Muscle layer of duodenum (tissue), 2 donors: Measurements from ENCODE around the gene SMTNL2.
"Not testable (repeated sequence)": the region's sequence is repeated elsewhere in the genome, so short reads cannot be mapped to it uniquely, and the experiment has no call there.

ENCODE experiments used
- H3K27ac ChIP-seq: one replicate; pipeline ENCODE4 v1.7.0; 2013; ENCODE audit warnings: mild to moderate bottlenecking, low read length
- H3K27me3 ChIP-seq: one replicate; pipeline ENCODE4 v1.7.0; 2013; ENCODE audit warnings: low read depth, mild to moderate bottlenecking, control low read depth, low read length
- H3K36me3 ChIP-seq, 2 donors: one replicate each; pipeline ENCODE4 v1.7.0; 2013; ENCODE audit warnings: low read length in 2 of 2, control low read depth in 1 of 2, mild to moderate bottlenecking in 1 of 2; ENCODE audit not compliant: insufficient read depth in 2 of 2, control insufficient read depth in 1 of 2
- H3K4me1 ChIP-seq, 2 donors: one replicate each; pipeline ENCODE4 v1.7.0; 2013; ENCODE audit warnings: low read length in 2 of 2, mild to moderate bottlenecking in 2 of 2, control low read depth in 1 of 2, moderate library complexity in 1 of 2; ENCODE audit not compliant: insufficient read depth in 2 of 2, control insufficient read depth in 1 of 2
- H3K4me3 ChIP-seq, 2 donors: one replicate each; pipeline ENCODE4 v1.7.0; 2013; ENCODE audit warnings: low read length in 2 of 2, low read depth in 1 of 2, mild to moderate bottlenecking in 1 of 2
- H3K9me3 ChIP-seq, 2 donors: one replicate each; pipeline ENCODE4 v1.7.0; 2013; ENCODE audit warnings: low read length in 2 of 2, control low read depth in 1 of 2, mild to moderate bottlenecking in 1 of 2; ENCODE audit not compliant: control insufficient read depth in 1 of 2
- donor health status: healthy.

SMTNL2 gene

GRCh38 chr17:4597975-4598374, 13.6 kb downstream of the SMTNL2 start:
- Histone ChIP-seq H3K36me3 (no peaks in the 10 kb centered on the region), H3K27me3 (no peaks in the 10 kb centered on the region), H3K9me3 (no peaks in the 10 kb centered on the region), H3K4me1 (peaks cover 0 to 11% of the 10 kb centered on the region in 2 donors), H3K4me3 (no peak overlapping the region), H3K27ac (no peak overlapping the region)

GRCh38 chr17:4598776-4599504, 14.6 kb downstream of the SMTNL2 start:
- H3K9me3 ChIP-seq = no peaks in the 10 kb centered on the region
- no peak overlapping the region for H3K27ac ChIP-seq
- no peak overlapping the region for H3K4me3 ChIP-seq
- peaks cover 0 to 11% of the 10 kb centered on the region in 2 donors for H3K4me1 ChIP-seq
- H3K27me3 ChIP-seq = no peaks in the 10 kb centered on the region
- no peaks in the 10 kb centered on the region for H3K36me3 ChIP-seq

- Histone ChIP-seq H3K4me3 (no peak overlapping the region), H3K36me3 (no peaks in the 10 kb centered on the region), H3K9me3 (no peaks in the 10 kb centered on the region), H3K27me3 (no peaks in the 10 kb centered on the region), H3K27ac (no peak overlapping the region), H3K4me1 (peaks cover 0 to 16% of the 10 kb centered on the region in 2 donors)
These were observed 15.4 kb downstream of the SMTNL2 start for GRCh38 chr17:4599505-4600281.

DNA sequence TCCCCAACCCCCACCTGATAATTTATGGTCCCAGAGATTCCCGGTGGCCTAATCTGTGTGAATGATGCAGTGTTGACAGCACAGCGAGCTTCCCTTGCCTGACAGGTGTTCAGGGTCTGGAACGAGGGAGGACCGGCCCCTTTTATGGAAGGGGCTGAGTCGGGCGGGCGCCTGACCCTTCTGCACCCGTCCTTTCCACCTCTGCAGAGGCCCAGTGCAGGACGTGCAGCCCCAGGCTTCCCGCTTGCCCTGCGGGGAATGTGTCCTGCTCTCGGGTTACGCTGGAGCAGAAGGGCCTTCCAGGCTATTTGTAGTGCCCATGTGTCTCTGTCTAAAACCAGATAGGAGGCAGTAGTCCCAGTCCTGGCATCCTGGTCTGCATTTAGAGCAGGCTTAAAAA, 16.2 kb downstream of the SMTNL2 start:
- Histone ChIP-seq H3K27ac (no peak overlapping the region), H3K4me3 (no peak overlapping the region), H3K9me3 (no peaks in the 10 kb centered on the region), H3K36me3 (no peaks in the 10 kb centered on the region), H3K27me3 (no peaks in the 10 kb centered on the region), H3K4me1 (peaks cover 0 to 18% of the 10 kb centered on the region in 2 donors)

- H3K9me3 ChIP-seq = no peaks in the 10 kb centered on the region
- no peak overlapping the region for H3K4me3 ChIP-seq
- H3K27ac ChIP-seq = no peak overlapping the region
- H3K4me1 ChIP-seq = peaks cover 0 to 22% of the 10 kb centered on the region in 2 donors
- H3K36me3 ChIP-seq = no peaks in the 10 kb centered on the region
- no peaks in the 10 kb centered on the region for H3K27me3 ChIP-seq
These were observed 17.0 kb downstream of the SMTNL2 start for GRCh38 chr17:4601326-4601725.

- Histone ChIP-seq H3K27me3 (no peaks in the 10 kb centered on the region), H3K36me3 (no peaks in the 10 kb centered on the region), H3K4me3 (no peak overlapping the region), H3K4me1 (peaks cover 0 to 25% of the 10 kb centered on the region in 2 donors), H3K9me3 (no peaks in the 10 kb centered on the region), H3K27ac (no peak overlapping the region)
These were observed 17.7 kb downstream of the SMTNL2 start for GRCh38 chr17:4602041-4602440.

DNA sequence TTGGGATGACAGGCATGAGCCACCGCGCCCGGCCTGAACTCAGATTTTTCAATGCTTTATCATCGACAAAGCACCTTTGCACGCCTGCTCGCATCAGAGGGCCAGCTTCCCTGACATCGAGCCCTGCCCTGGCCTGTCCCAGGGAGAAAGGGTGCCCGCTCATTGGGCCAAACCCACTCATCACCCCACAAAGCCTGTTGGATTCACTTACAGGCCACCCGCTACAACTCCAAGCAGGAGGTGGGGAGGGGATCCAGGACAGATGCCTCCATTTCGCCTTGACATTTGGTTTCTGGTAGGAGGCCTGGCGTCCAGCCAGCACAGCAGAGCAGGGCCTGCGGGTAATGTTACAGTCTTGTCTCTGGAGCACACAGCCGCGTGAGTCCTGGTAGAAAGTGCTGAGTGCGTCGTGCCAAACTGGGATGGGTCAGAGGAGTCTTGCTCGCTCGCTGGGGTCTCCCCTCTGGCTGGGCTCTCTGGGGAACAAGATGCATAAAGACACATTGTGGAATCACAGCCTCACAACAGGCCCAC, 19.8 kb downstream of the SMTNL2 start:
- no peak overlapping the region for H3K4me3 ChIP-seq
- H3K9me3 ChIP-seq = no peaks in the 10 kb centered on the region
- H3K27me3 ChIP-seq = no peaks in the 10 kb centered on the region
- H3K36me3 ChIP-seq = no peaks in the 10 kb centered on the region
- peaks cover 10 to 43% of the 10 kb centered on the region in 2 donors for H3K4me1 ChIP-seq
- H3K27ac ChIP-seq = no peak overlapping the region

GRCh38 chr17:4604736-4605135, 20.4 kb downstream of the SMTNL2 start:
- H3K4me1 ChIP-seq = peaks cover 10 to 39% of the 10 kb centered on the region in 2 donors
- H3K27me3 ChIP-seq, H3K27ac ChIP-seq, H3K4me3 ChIP-seq, H3K36me3 ChIP-seq, H3K9me3 ChIP-seq: not testable (repeated sequence)

- Histone ChIP-seq H3K4me3 (no peak overlapping the region), H3K4me1 (peaks cover 10 to 32% of the 10 kb centered on the region in 2 donors), H3K27ac (no peak overlapping the region), H3K9me3 (no peaks in the 10 kb centered on the region), H3K36me3 (no peaks in the 10 kb centered on the region), H3K27me3 (no peaks in the 10 kb centered on the region)
These were observed 21.5 kb downstream of the SMTNL2 start for GRCh38 chr17:4605826-4606225.

GRCh38 chr17:4607261-4607741, 23.0 kb downstream of the SMTNL2 start:
- Histone ChIP-seq H3K27ac (peak overlapping the region; percentile 30), H3K36me3 (no peaks in the 10 kb centered on the region), H3K9me3 (no peaks in the 10 kb centered on the region), H3K27me3 (no peaks in the 10 kb centered on the region), H3K4me1 (peaks cover 10 to 32% of the 10 kb centered on the region in 2 donors), H3K4me3 (no peak overlapping the region)

- Histone ChIP-seq H3K27me3 (no peaks in the 10 kb centered on the region), H3K4me3 (no peak overlapping the region), H3K27ac (peak overlapping the region; percentile 30), H3K9me3 (no peaks in the 10 kb centered on the region), H3K36me3 (no peaks in the 10 kb centered on the region), H3K4me1 (peaks cover 10 to 32% of the 10 kb centered on the region in 2 donors)
These were observed 23.5 kb downstream of the SMTNL2 start for GRCh38 chr17:4607773-4608187.
